Hypothalamus (tissue), 51 donors: ENCODE measurements around the gene ANKMY2.
"Not testable (repeated sequence)": the region's sequence is repeated elsewhere in the genome, so short reads cannot be mapped to it uniquely, and the experiment has no call there.

ENCODE experiments used
- DNase-seq, 51 donors: peaks; one replicate each; lab custom pipeline; 2025; lab: John Stamatoyannopoulos, UW

Gene ANKMY2

GRCh38 chr7:16634271-16634738 lies 11.2 kb downstream of the ANKMY2 start:
- peak in 2 of 51 donors; percentile 1 to 2 for DNase-seq

- DNase-seq = no peak
Measured at GRCh38 chr7:16630654-16631053, 14.9 kb downstream of the ANKMY2 start.

- DNase-seq = no peak
Measured at GRCh38 chr7:16627236-16627635, 18.3 kb downstream of the ANKMY2 start.

GRCh38 chr7:16626388-16626787 lies 19.2 kb downstream of the ANKMY2 start:
- no peak for DNase-seq

GRCh38 chr7:16619979-16620408 lies 25.6 kb downstream of the ANKMY2 start:
- DNase-seq = peak in 1 of 51 donors; percentile 22

GRCh38 chr7:16616542-16616941 lies 29.0 kb downstream of the ANKMY2 start:
- DNase-seq = no peak

GRCh38 chr7:16616122-16616521 lies 29.4 kb downstream of the ANKMY2 start:
- no peak for DNase-seq

GRCh38 chr7:16615228-16615627 lies 30.3 kb downstream of the ANKMY2 start:
- no peak for DNase-seq

GRCh38 chr7:16611711-16612110 lies 33.8 kb downstream of the ANKMY2 start:
- DNase-seq = no peak

GRCh38 chr7:16609842-16610450 lies 35.6 kb downstream of the ANKMY2 start:
- DNase-seq = no peak

- DNase-seq = no peak
Measured at GRCh38 chr7:16606704-16607103, 38.9 kb downstream of the ANKMY2 start.

GRCh38 chr7:16604054-16604453 lies 41.5 kb downstream of the ANKMY2 start:
- DNase-seq = peak in 1 of 51 donors; percentile 15

GRCh38 chr7:16603633-16604032 lies 41.9 kb downstream of the ANKMY2 start:
- DNase-seq = no peak

GRCh38 chr7:16599860-16600259 lies 45.7 kb downstream of the ANKMY2 start:
- no peak for DNase-seq

GRCh38 chr7:16598015-16598414 lies 47.5 kb downstream of the ANKMY2 start:
- DNase-seq = no peak

- DNase-seq = not testable (repeated sequence)
Measured at GRCh38 chr7:16595596-16595995, 50.0 kb downstream of the ANKMY2 start.

GRCh38 chr7:16594676-16595075 lies 50.9 kb downstream of the ANKMY2 start:
- no peak for DNase-seq

- DNase-seq = no peak
Measured at GRCh38 chr7:16594061-16594460, 51.5 kb downstream of the ANKMY2 start.

GRCh38 chr7:16592395-16592794 lies 53.2 kb downstream of the ANKMY2 start:
- no peak for DNase-seq

GRCh38 chr7:16590424-16590823 lies 55.1 kb downstream of the ANKMY2 start:
- DNase-seq = no peak

GRCh38 chr7:16589881-16590280 lies 55.7 kb downstream of the ANKMY2 start:
- no peak for DNase-seq

GRCh38 chr7:16587790-16588189 lies 57.8 kb downstream of the ANKMY2 start:
- peak in 1 of 51 donors; percentile 17 for DNase-seq

GRCh38 chr7:16587129-16587528 lies 58.4 kb downstream of the ANKMY2 start:
- DNase-seq = no peak
